ENCODE results near the gene IVNS1ABP. TPM values are rescaled to one million over a fixed set of nuclear protein-coding genes. Genes with fewer than 3 reads are reported as not detected.
A peak's percentile ranks its signal among the peaks of the same experiment; 100 is the strongest.

The IVNS1ABP gene
- total and polyA plus RNA-seq, 9 of the 15 experiments (the other 6 are each of a cell fraction or from before 2014, with no cell fraction given), result 30.6 to 126 (median 77.7) TPM

GRCh38 chr1:185317886-185318310, 855 bp upstream of the IVNS1ABP start (continued):
- TF ChIP-seq BCLAF1 (IDR thresholded peaks at IDR 0.05; ENCODE audit: borderline replicate concordance in 1 of 2, control insufficient read depth in 1 of 2, low read depth in 2 of 2, low read length in 1 of 2) (no peak), RBM14 (IDR thresholded peaks at IDR 0.05; ENCODE audit: borderline replicate concordance, insufficient read depth, low read depth, low read length) (no peak), ZNF124 (CRISPR knock-in tag; IDR thresholded peaks at IDR 0.05) (no peak), ZFPM2 (CRISPR knock-in tag; IDR thresholded peaks at IDR 0.05) (no peak), ZNF143 (CRISPR knock-in tag; IDR thresholded peaks at IDR 0.05) (no peak), ZNF57 (CRISPR knock-in tag; IDR thresholded peaks at IDR 0.05) (no peak), UBTF (IDR thresholded peaks at IDR 0.05; ENCODE audit: borderline replicate concordance in 1 of 2, low read depth in 2 of 2, low read length in 2 of 2) (no peak), JUNB (CRISPR knock-in tag; conservative IDR thresholded peaks at IDR 0.05) (no peak), KDM5B (IDR thresholded peaks at IDR 0.05; ENCODE audit: insufficient replicate concordance, low read depth, low read length) (no peak), NCOA6 (IDR thresholded peaks at IDR 0.05) (no peak), ZBED1 (IDR thresholded peaks at IDR 0.05) (no peak), ZNF282 (CRISPR knock-in tag; IDR thresholded peaks at IDR 0.05) (no peak), HMGN3 (IDR thresholded peaks at IDR 0.05; ENCODE audit: borderline replicate concordance, extremely low read depth, insufficient read length, low read depth, low read length) (no peak), HINFP (tag; conservative IDR thresholded peaks at IDR 0.05; ENCODE audit: low read depth) (no peak; the same call in 1 of the 2 replicates), ZFP30 (CRISPR knock-in tag; IDR thresholded peaks at IDR 0.05; ENCODE audit: borderline replicate concordance) (no peak), BHLHE40 (IDR thresholded peaks at IDR 0.05; ENCODE audit: low read length) (peak; percentile 42; the same call in 1 of the 2 replicates)
